Measurements from ENCODE around the gene ARID1B. TPM values are rescaled to one million over a fixed set of nuclear protein-coding genes. Genes with fewer than 3 reads are reported as not detected.

The ARID1B gene
- total and polyA plus RNA-seq, 7 donors: 8.4 to 115 (median 69.6) TPM

DNA sequence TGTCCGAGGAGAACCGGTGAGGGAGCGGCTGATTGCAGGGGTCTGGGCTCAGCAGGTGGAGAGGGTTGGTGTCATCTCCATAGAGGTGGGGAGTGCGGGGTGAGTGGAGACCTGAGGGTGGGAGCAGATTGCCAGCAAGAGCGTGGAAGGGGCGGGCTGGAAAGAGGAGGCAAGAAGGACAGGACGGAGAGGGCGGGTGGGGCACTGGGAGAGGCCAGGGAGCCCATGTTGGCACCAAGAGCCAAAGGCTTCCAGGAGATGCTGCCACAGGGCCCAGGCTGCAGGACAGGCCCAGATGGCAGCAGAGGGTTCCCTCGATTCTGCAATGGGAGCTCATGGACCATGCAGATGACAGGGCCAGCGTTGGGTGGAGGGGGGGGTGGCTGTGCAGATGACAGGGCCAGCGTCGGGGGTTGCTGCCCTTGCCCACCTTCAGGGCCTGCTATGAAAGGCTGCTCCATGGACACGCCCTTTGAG, 440.8 kb downstream of the ARID1B start:
- Histone ChIP-seq H3K27me3 (no peaks in the 10 kb centered on the region), H3K36me3 (no peaks in the 10 kb centered on the region), H3K27ac (no peak overlapping the region), H3K4me3 (no peak overlapping the region), H3K4me1 (peaks cover 0 to 7% (median 1%) of the 10 kb centered on the region in 4 donors), H3K9me3 (no peaks in the 10 kb centered on the region)
- DNase-seq: no peak
- TF ChIP-seq CTCF (IDR thresholded peaks at IDR 0.05) (no peak), POLR2A (IDR thresholded peaks at IDR 0.05) (no peak), POLR2AphosphoS5 (IDR thresholded peaks at IDR 0.05) (no peak), EP300 (IDR thresholded peaks at IDR 0.05) (no peak)
- 94% methylated on average over 13 of the region's 13 CpGs for WGBS, 2 donors
- intact Hi-C loops (cut with DNase I): no loop called here

DNA sequence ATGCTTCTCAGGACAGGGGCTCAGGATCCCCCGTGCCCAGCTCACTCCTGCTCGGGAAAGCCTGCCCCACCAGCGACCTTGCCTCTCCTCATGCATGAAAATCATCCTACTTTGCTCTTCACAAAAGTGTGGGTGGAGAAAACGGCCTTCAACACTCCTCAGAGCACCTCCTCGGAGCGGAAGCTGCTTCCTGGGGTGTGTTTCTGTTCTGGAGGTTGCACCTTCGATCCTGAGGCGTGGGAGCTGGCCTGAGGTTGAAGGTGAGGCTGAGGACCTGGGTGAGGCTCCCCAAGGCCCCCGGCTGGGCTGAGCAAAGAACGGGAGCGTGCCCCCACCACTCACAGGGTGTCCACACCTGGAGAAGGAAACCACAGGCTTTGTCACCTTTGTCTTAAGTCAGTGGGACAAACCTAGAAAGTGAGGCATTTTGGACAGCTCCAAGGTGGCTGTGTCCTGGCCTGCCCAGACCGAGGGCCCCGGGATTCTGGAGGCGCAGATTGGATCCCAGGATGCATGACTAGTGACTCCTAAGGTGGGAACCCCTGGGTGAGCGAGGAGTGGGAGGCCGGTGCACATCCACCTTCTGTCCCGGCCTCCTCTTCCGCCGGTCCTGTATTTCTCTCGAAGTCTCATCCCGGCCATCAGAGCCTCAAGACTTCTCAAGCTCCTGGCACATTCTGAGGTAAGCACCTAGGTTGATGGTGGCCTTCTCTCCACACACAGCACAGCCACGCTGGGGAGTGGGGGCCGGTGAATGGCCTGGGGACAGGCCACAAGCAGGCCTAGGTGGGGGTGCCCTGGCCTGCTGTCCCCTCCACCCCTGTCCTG, 441.4 kb downstream of the ARID1B start:
- H3K9me3 ChIP-seq: no peaks in the 10 kb centered on the region
- DNase-seq: no peak
- no peak overlapping the region for H3K27ac ChIP-seq
- no peak overlapping the region for H3K4me3 ChIP-seq
- WGBS, 2 donors: 90 to 93% methylated on average over 23 of the region's 23 CpGs
- peaks cover 0 to 7% (median 1%) of the 10 kb centered on the region in 4 donors for H3K4me1 ChIP-seq
- H3K36me3 ChIP-seq: no peaks in the 10 kb centered on the region
- no peak for TF ChIP-seq POLR2AphosphoS5 (IDR thresholded peaks at IDR 0.05)
- no peak for TF ChIP-seq EP300 (IDR thresholded peaks at IDR 0.05)
- TF ChIP-seq CTCF (IDR thresholded peaks at IDR 0.05): no peak
- no peak for TF ChIP-seq POLR2A (IDR thresholded peaks at IDR 0.05)
- intact Hi-C loops (cut with DNase I): no loop called here
- no peaks in the 10 kb centered on the region for H3K27me3 ChIP-seq

- no peak for DNase-seq
- peaks cover 0 to 7% (median 1%) of the 10 kb centered on the region in 4 donors for H3K4me1 ChIP-seq
- H3K27me3 ChIP-seq: no peaks in the 10 kb centered on the region
- 61 to 82% methylated on average over 18 of the region's 18 CpGs for WGBS, 2 donors
- intact Hi-C loops (cut with DNase I): no loop called here
- H3K9me3 ChIP-seq: no peaks in the 10 kb centered on the region
- no peaks in the 10 kb centered on the region for H3K36me3 ChIP-seq
- no peak overlapping the region for H3K4me3 ChIP-seq
- TF ChIP-seq POLR2AphosphoS5 (IDR thresholded peaks at IDR 0.05): no peak
- H3K27ac ChIP-seq: no peak overlapping the region
These were observed 442.3 kb downstream of the ARID1B start for GRCh38 chr6:157219201-157220200.

GRCh38 chr6:157220485-157220884, 443.3 kb downstream of the ARID1B start:
- intact Hi-C loops (cut with DNase I): no loop called here
- Histone ChIP-seq H3K9me3 (no peaks in the 10 kb centered on the region), H3K36me3 (no peaks in the 10 kb centered on the region), H3K27me3 (no peaks in the 10 kb centered on the region), H3K4me3 (peak overlapping the region; percentile 17 to 49 (median 42)), H3K4me1 (peaks cover 0 to 11% (median 4%) of the 10 kb centered on the region in 4 donors), H3K27ac (no peak overlapping the region)
- DNase-seq: no peak
- no peak for TF ChIP-seq POLR2A (IDR thresholded peaks at IDR 0.05)
- TF ChIP-seq CTCF (IDR thresholded peaks at IDR 0.05): no peak
- TF ChIP-seq POLR2AphosphoS5 (IDR thresholded peaks at IDR 0.05): no peak
- no peak for TF ChIP-seq EP300 (IDR thresholded peaks at IDR 0.05)
- WGBS, 2 donors: 81 to 82% methylated on average over 1 of the region's 1 CpG
